Lung (tissue), 13 donors: ENCODE measurements around the gene KRT3. TPM values are rescaled to one million over a fixed set of nuclear protein-coding genes. Genes with fewer than 3 reads are reported as not detected.

Source experiments
- ATAC-seq: fragments of 200-7000 bp; cut with Tn5 transposase; one replicate; pipeline ENCODE4 v1.9.1; 2020; ENCODE audit warnings: moderate number of reproducible peaks; ENCODE audit not compliant: insufficient read depth, low FRiP score
- DNase-seq, 3 donors: peaks; one replicate each; pipeline ENCODE4 v3.0.0-alpha.2; 2013 to 2017
- H3K27ac ChIP-seq, 2 donors: one replicate each; pipeline ENCODE4 v1.5.1; 2013; ENCODE audit warnings: mild to moderate bottlenecking in 2 of 2, moderate library complexity in 2 of 2, control low read depth in 1 of 2, inconsistent platforms in 1 of 2, low read depth in 1 of 2, low read length in 1 of 2
- H3K27me3 ChIP-seq, 3 donors: one replicate each; pipeline ENCODE4 v1.5.1; 2013; ENCODE audit warnings: low read length in 2 of 3; ENCODE audit not compliant: control insufficient read depth in 3 of 3, insufficient read depth in 3 of 3
- H3K36me3 ChIP-seq, 4 donors: one replicate each; pipeline ENCODE4 v1.5.1; 2013; ENCODE audit warnings: low read length in 4 of 4, mild to moderate bottlenecking in 1 of 4, moderate library complexity in 1 of 4; ENCODE audit not compliant: control insufficient read depth in 4 of 4, insufficient read depth in 4 of 4
- H3K4me1 ChIP-seq, 5 donors: one replicate each; pipeline ENCODE4 v1.5.1; 2013; ENCODE audit warnings: low read length in 5 of 5, mild to moderate bottlenecking in 2 of 5, moderate library complexity in 1 of 5; ENCODE audit not compliant: control insufficient read depth in 5 of 5, insufficient read depth in 5 of 5
- H3K4me3 ChIP-seq: one replicate; pipeline ENCODE4 v1.5.1; 2013; ENCODE audit warnings: mild to moderate bottlenecking, control low read depth, moderate library complexity
- H3K9ac ChIP-seq, 2 donors: one replicate each; pipeline ENCODE4 v1.5.1; 2013; ENCODE audit warnings: low read length in 2 of 2, control low read depth in 1 of 2; ENCODE audit not compliant: insufficient read depth in 1 of 2
- H3K9me3 ChIP-seq, 4 donors: one replicate each; pipeline ENCODE4 v1.5.1; 2013; ENCODE audit warnings: low read length in 3 of 4, mild to moderate bottlenecking in 1 of 4, moderate library complexity in 1 of 4; ENCODE audit not compliant: control insufficient read depth in 4 of 4, insufficient read depth in 3 of 4
- polyA plus RNA-seq, 2 donors: library from polyadenylated mRNA; stranded (reverse); fragments of 200-250 nt; gene quantifications; one replicate each; pipeline ENCODE4 v1.2.1, GENCODE V29; 2013
- small RNA-seq: library from RNA; depleted of rRNA; stranded (forward); fragments of <200 nt; gene quantifications from one replicate; pipeline ENCODE3, GENCODE V24; 2014; ENCODE audit warnings: low replicate concordance
- total RNA-seq, 2 donors: library from RNA; depleted of rRNA in 1 of 2; stranded (reverse); fragments of >200 nt in 1 of 2; gene quantifications; one replicate each; pipeline ENCODE4 v1.2.1, GENCODE V29; 2014 to 2021
- TF ChIP-seq, protein P1 (sequence below): IDR thresholded peaks from 2 replicates; pipeline ENCODE4 v1.5.1; 2012; ENCODE audit warnings: mild to moderate bottlenecking; ENCODE audit errors: control extremely low read depth, extremely low read depth
- donor health status: control.
- donor health status: control.
- donor health status: Bipolar disorder and iron deficiency.
- donor health status: healthy.
- donor health status: DM: yes; HTN: yes; CAD: no.

Gene KRT3
- total and polyA plus RNA-seq, 4 donors, result not detected

DNA sequence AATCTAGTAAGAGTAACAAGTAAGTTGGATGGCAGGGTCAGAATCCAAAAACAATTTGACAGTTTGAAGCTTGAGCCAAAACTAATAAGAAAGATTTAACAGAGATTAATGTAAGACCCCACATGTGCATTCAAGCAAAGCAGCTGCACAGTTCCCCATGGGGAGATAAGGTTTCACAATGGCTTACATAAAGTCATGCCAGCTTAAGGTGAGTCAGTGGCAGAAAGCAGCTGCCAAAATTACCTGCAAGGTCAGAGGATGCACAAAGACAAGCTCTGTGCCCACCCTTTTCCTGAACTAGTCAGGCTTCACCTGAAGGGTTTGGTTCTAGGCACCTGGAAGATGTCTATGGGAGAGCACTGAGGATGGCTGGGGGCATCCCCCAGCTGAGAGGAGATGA, 56.0 kb downstream of the KRT3 start:
- TF ChIP-seq, protein P1, sequence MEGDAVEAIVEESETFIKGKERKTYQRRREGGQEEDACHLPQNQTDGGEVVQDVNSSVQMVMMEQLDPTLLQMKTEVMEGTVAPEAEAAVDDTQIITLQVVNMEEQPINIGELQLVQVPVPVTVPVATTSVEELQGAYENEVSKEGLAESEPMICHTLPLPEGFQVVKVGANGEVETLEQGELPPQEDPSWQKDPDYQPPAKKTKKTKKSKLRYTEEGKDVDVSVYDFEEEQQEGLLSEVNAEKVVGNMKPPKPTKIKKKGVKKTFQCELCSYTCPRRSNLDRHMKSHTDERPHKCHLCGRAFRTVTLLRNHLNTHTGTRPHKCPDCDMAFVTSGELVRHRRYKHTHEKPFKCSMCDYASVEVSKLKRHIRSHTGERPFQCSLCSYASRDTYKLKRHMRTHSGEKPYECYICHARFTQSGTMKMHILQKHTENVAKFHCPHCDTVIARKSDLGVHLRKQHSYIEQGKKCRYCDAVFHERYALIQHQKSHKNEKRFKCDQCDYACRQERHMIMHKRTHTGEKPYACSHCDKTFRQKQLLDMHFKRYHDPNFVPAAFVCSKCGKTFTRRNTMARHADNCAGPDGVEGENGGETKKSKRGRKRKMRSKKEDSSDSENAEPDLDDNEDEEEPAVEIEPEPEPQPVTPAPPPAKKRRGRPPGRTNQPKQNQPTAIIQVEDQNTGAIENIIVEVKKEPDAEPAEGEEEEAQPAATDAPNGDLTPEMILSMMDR, result no peak
- Histone ChIP-seq H3K4me3 (no peak overlapping the region), H3K27ac (no peak overlapping the region), H3K9ac (no peak overlapping the region), H3K36me3 (no peaks in the 10 kb centered on the region), H3K27me3 (peaks cover 0 to 4% (median 3%) of the 10 kb centered on the region in 3 donors), H3K4me1 (no peaks in the 10 kb centered on the region), H3K9me3 (peaks cover 0 to 5% (median 0%) of the 10 kb centered on the region in 4 donors)
- no peak for DNase-seq
- no peak for ATAC-seq

Small RNA genes within 50 kb of the gene (small RNA-seq; reads per million reads assigned to genes)
- gene AC107016.2, result not detected

Other genes starting within 250 kb of the KRT3 start
- not detected for gene KRT71, start 243.0 kb downstream of the KRT3 start, total RNA-seq
- not detected for gene KRT71, start 243.0 kb downstream of the KRT3 start, polyA plus RNA-seq
- not detected for gene KRT74, start 222.3 kb downstream of the KRT3 start, total RNA-seq
- not detected for gene KRT74, start 222.3 kb downstream of the KRT3 start, polyA plus RNA-seq
- gene KRT72, start 194.7 kb downstream of the KRT3 start, total RNA-seq, result under 1 TPM in 1 of 2 donors, not detected in 1; 0.17 TPM
- under 1 TPM; 0.14 TPM for gene KRT72, start 194.7 kb downstream of the KRT3 start, polyA plus RNA-seq
- gene KRT73, start 177.6 kb downstream of the KRT3 start, total RNA-seq, result not detected
- under 1 TPM in 1 of 2 donors, not detected in 1; 0.07 TPM for gene KRT73, start 177.6 kb downstream of the KRT3 start, polyA plus RNA-seq
- gene KRT2, start 143.9 kb downstream of the KRT3 start, total RNA-seq, result not detected
- under 1 TPM in 1 of 2 donors, not detected in 1; 0.03 TPM for gene KRT2, start 143.9 kb downstream of the KRT3 start, polyA plus RNA-seq
- gene KRT1, start 115.7 kb downstream of the KRT3 start, total RNA-seq, result under 1 TPM; 0.09 to 0.82 TPM
- gene KRT1, start 115.7 kb downstream of the KRT3 start, polyA plus RNA-seq, result not detected
- not detected for gene KRT77, start 92.6 kb downstream of the KRT3 start, total RNA-seq
- gene KRT77, start 92.6 kb downstream of the KRT3 start, polyA plus RNA-seq, result not detected
- not detected for gene KRT76, start 18.8 kb downstream of the KRT3 start, total RNA-seq
- gene KRT76, start 18.8 kb downstream of the KRT3 start, polyA plus RNA-seq, result not detected
- 1 to 10 TPM; 3.3 to 3.6 TPM for gene KRT4, start 18.0 kb upstream of the KRT3 start, total RNA-seq
- gene KRT4, start 18.0 kb upstream of the KRT3 start, polyA plus RNA-seq, result 1 to 10 TPM; 1.3 to 7.7 TPM
- gene KRT79, start 38.2 kb upstream of the KRT3 start, total RNA-seq, result under 1 TPM in 1 of 2 donors, not detected in 1; 0.12 TPM
- 1 to 10 TPM in 1 of 2 donors, under 1 TPM in 1; 0.02 to 1.5 TPM for gene KRT79, start 38.2 kb upstream of the KRT3 start, polyA plus RNA-seq
- gene KRT78, start 52.9 kb upstream of the KRT3 start, total RNA-seq, result not detected
- gene KRT78, start 52.9 kb upstream of the KRT3 start, polyA plus RNA-seq, result under 1 TPM; 0.02 to 0.65 TPM
- 100 to 1,000 TPM; 150 to 639 TPM for gene KRT8, start 109.0 kb upstream of the KRT3 start, total RNA-seq
- gene KRT8, start 109.0 kb upstream of the KRT3 start, polyA plus RNA-seq, result 100 to 1,000 TPM; 425 to 538 TPM
- 100 to 1,000 TPM; 165 to 434 TPM for gene KRT18, start 153.0 kb upstream of the KRT3 start, total RNA-seq
- gene KRT18, start 153.0 kb upstream of the KRT3 start, polyA plus RNA-seq, result 100 to 1,000 TPM; 358 to 571 TPM
- gene EIF4B, start 210.3 kb upstream of the KRT3 start, total RNA-seq, result 100 to 1,000 TPM; 301 to 684 TPM
- gene EIF4B, start 210.3 kb upstream of the KRT3 start, polyA plus RNA-seq, result 100 to 1,000 TPM in 1 of 2 donors, 10 to 100 TPM in 1; 81.9 to 139 TPM